ENCODE data around the gene PRKG1.
"Not testable (repeated sequence)": the region's sequence is repeated elsewhere in the genome, so short reads cannot be mapped to it uniquely, and the experiment has no call there.

The PRKG1 gene

DNA sequence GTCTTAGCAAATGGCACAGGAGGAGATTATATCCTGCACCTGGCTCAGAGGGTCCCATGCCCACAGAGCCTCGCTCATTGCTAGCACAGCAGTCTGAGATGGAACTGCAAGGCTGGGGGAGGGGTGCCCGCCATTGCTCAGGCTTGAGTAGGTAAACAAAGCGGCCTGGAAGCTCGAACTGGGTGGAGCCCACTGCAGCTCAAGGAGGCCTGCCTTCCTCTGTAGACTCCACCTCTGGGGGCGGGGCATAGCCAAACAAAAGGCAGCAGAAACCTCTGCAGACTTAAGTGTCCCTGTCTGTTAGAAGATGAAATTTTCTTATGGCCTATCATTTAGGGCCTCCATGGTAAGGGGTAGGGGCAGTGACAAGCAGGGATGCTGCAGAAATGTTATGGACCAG is 207.1 kb downstream of the PRKG1 start:
- not testable (repeated sequence) for DNase-seq

DNA sequence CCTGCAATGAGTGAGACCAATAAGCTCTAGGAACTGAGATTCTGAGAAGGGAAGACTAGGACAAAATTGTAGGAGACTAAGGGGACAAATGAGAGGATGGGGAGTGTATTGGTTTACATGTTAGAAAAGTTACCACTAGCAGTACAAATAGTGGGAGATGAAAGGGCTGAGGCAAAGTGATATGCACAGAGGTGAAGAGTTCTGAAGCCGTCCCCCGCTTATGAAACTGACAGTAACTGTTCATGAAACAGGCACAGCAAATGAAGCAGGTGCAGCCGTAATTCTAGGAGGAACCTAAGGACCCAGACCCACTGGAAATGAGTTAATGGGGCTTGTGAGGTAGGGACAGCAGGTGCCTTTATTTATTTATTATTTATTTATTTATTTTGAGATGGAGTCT is 211.3 kb downstream of the PRKG1 start:
- no peak for DNase-seq

DNA sequence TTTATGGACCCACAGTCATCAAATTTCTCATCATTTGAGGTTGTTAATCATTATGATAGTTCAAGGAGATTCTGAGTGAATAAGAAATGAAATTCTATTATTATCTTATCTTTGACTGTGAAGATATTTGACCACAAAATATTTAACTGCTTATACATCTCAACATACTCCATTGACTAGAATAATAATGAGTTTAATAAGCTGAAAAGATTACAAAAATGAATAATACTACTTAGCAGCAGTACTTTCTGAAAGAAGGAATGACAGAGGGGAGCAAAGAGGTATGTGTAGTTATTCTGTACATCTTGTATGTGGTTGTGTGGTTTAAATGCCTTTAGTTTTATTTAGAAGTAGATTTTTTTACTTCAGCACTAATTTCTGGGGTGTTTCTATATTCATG is 214.2 kb downstream of the PRKG1 start:
- DNase-seq: no peak

DNA sequence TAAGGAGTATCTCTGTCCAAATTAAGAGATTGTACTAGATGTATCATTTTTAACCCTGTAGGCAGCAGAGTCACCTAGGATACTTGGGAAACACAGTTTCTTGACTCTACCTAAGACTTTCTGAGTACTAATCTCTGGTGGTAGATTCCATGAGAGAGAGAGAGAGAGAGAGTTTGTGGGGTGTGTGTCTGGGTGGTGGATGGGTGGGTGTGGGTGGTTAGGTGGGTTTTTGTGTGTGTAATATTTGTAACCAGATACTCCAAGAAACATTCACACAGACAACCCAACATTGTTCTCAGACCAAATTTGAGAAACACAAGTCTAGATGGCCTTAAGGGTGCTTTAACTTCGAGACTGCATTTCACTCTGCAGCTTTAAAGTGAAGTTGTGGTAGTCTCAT is 215.2 kb downstream of the PRKG1 start:
- no peak for DNase-seq

DNA sequence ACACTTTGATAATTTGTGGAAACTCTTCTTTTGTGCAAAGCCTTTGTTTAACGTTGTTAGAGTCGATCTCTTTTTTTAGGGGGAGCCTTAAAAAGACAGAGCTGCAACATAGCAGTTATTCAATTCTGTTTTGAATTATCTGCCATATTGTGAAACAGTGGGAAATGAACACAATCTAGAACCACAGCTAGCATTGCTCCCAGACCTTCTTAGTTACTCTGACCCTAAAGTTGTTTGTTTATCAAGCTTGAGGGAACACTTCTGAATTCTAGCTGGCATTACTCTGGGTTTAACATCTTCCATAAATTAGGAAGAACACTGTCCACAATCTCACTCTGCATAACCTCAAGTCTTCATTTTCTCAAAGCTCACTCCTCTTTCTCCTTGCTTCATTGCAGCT is 217.7 kb downstream of the PRKG1 start:
- DNase-seq: no peak

DNA sequence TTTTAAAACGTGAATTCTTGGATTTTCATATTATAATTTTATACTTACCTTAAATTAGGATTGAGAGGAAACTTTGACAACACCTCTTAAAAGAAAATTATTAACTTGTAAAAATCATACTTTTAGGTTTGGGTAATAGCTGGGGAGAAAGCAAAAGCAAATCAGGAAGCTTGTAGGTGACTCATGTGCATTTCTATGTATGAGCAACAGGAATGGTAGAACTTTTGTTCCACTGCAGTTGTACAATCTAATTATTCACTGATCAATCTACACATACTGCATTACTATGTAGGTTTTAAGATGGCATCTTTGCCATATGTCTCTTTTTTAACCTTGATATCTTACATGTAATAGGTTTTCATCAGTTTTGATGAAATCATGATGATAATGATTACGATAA is 223.2 kb downstream of the PRKG1 start:
- DNase-seq: no peak

DNA sequence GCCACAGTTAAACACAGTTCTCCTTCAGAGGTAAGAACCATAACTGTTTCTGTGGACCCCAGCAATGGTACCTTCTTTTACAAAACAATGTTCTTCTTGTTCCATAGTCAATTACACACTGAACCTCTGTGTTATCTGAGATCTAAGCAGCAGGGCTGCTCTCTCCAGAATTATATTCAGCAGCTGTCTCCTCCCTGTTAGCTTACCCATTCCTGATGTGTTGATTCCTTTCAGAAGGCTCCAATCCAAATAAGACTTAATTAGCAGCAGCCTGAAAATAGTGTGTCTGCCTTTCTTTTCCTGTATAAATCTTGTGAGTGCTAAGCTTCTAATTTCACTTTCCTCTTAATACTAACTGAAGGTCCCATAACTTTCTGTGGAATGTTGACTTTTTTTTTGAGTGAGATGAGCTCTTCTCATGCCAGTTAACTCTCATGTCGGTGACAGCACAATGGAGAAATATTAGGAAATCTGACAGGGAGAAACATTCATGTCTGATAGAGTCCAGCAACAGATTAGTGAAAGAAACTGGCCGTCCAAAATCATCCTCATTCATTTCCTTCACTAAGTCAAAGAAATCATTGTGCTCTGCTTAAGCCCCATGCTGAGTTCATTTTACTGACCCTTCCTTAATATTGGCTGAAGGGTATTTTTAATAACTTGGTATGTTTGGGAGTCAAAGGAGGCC is 226.5 kb downstream of the PRKG1 start:
- DNase-seq: no peak

DNA sequence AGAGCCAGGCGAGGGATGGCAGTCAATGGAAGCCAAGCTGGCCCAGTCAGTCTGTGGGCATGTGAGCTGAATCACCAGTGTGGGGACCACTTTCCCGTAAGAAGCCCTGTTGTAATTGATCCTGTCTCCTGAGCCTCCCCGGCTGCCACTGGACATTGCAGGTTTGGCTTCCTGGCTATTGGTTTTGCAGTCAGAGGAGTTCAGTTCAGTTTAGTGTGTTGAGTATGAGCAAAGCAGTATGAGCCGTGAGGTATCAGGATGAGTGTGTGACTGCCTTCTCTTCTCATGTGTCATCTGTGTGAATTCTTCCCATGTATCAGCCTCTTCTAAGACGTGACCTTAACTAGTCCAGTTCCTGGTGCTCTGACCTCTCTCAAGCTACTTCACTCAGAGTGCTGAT is 227.4 kb downstream of the PRKG1 start:
- DNase-seq: no peak

DNA sequence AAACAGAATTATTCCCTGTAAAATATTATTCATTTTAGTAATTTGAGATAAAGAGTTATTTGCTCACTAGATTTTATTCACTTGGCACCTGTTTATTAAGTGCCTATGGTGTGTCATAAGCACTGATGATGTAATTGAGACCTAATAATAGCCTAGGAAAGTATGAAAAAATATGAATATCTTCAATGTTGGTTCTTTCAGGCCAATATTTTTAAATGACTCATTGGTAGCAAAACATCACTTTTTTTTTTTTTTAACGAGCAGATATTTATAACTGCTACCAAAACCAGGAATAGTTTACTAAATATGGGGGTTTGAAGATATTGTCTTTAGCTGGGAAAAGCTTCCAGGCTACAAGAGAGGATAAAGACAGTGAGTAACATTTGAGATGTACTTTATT is 228.0 kb downstream of the PRKG1 start:
- DNase-seq: no peak

DNA sequence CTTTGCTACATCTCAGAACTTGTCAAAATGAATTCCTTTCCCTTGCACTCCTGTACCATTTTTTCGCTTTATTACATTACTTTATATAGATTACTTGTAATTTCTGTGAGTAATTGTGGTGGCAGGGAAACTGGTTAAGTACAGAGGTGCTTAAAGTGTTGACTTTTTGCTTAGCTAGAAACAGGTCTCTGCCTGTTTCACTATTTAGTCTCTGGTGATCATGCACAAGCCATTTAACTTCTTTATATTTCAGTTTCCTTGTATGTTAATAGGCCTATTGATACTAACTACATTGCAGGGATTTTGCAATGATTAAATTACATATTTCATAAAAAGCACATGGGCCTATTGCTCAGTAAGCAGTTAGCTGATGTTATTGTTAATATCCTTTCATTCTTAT is 233.8 kb downstream of the PRKG1 start:
- DNase-seq: no peak

DNA sequence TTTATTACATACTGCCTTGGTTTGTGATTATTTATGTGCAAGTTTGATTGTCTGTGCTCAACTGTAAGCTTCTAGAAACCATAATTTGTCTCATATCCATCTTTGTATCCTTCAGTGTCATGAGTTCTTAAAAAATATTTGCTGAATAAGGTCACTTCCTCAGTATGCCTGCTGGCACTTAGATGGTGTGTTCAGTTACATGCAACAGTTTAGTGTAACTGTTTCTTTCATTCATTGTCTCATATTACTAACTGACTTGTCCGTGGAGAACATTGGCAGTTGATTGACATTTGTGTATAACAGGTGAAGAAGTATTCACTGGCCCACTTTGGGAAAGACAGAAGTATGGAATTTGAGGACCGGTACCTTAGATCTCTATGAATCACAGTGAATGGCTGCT is 236.9 kb downstream of the PRKG1 start:
- DNase-seq: no peak

DNA sequence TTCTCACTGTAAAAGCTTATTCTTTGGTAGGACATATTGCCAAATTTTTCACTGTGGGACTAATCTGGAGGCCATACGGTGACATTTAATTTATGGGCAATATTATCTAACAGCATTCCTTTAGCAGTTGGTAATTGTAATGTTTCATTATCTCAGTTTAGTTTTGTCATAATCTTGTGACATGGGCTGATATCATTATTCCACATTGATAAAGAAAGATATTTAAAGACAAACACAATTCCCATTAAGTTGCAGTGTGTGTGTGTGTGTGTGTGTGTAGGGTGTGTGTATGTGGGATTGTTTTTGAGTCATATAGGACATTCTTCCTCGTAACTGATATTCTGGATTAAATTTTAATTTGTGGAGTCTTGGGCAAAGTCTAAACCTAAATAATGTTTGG is 238.5 kb downstream of the PRKG1 start:
- DNase-seq: no peak

DNA sequence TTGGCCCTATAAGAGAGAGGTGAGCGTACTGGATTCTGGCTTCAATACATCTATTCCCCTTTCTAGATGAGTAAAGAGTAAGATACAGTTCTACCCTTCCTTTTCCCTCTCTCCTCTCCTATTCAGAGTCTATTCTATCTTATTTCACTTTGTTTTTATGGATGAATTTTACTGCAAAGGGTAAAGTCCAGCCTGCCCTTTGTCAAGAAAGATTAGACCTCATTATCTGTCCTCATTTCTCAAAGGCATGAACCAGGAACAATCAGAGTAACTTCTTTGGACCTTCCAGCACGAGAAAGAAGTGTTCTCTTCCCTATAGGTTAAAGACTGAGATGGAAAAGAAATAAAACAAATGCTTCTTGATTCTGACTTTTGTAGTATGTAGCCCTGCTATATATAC is 239.0 kb downstream of the PRKG1 start:
- no peak for DNase-seq

DNA sequence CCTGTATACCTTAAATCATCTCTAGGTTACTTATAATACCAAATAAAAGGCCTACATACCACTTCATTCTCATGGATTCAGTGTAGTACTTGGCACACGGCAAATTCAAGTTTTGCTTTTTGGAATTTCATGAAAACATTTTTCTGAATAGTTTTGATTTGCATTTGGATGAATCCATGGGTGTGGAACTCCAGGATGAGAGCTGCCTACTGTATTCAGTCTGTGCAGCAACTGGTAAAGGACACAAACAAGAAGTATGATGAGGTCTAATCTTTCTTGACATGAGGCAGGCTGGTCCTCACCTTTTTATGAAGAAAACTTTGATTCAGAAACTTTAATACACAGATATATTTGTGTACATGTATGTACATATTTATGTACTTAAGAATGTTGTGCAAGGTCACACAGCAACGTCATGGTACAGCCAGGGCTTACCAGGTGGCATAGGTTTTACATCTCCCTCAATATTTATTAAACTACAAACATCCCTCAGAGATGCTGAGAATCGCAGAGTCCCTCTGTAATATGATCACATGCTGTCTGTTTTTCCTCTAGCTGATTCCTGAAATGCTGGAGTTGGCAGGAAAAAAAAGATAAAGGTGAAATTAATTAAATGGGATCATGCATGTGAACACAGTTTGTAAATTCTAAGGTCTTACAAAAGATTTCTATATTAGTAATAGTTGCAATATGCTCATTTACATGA is 239.6 kb downstream of the PRKG1 start:
- no peak for DNase-seq

DNA sequence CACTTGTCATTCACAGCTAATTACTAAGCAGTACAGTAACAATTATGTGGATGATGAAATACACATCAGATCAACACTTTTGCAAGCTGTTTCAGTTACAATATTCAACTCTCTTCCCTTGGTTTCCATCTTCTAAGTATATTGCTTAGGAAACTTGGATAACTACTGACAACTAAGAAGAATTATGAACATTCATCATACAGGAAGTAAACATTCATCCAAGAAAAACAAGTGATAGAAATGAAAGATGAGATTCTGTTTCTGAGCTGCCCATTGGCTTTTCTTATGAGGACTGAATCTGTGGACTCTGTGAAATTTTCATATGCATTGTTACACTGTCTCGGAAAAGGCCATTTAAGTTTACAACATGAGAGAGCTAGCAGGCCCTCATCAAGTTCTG is 240.2 kb downstream of the PRKG1 start:
- DNase-seq: no peak

DNA sequence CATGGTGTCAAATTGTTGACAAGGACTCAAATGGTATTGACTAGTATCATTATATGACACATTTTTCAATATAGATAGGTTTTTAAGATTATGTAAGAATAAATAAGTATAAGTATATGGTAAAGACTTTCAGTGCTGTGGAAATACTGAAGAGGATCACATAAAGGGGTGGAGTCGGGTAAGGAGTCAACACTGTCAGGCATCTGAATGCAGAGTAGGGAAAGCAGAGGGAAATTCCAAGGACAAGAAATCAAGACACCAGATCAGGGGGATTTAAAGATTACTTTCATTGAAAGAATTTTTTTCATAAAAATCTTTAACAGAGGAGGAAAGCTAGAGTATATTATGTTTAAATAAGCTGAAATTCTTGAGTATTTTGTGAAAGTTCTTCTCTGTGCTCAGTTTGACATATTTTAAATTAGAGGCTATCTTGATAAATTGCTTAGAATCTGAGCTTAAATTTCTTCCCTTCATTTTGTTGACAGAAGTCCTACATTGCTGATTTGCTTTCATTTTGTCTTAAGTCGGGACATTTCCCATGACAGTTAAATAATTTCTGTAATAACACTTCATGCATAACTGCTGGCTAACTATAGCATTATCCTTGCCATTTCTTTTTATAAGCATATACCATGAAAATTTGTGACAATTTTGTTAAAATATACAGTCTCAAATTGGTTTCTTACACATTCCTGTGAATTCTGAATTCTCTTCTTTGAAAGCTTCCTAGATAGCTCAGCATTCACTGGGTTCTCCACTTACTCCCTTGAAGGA is 244.3 kb downstream of the PRKG1 start:
- no peak for DNase-seq

DNA sequence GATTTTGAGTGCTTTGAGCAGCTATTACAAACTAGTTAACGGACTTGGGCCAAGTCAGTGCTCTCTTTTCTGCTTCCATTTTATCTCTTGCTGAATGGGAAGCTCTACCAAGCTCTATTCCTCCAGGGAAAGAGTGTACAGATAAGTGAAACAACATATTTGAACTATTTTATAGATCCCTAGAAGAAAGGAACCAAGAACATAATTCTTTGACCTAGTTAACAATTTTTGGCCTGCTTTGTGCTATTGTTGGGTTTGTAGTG is 244.8 kb downstream of the PRKG1 start:
- DNase-seq: no peak

DNA sequence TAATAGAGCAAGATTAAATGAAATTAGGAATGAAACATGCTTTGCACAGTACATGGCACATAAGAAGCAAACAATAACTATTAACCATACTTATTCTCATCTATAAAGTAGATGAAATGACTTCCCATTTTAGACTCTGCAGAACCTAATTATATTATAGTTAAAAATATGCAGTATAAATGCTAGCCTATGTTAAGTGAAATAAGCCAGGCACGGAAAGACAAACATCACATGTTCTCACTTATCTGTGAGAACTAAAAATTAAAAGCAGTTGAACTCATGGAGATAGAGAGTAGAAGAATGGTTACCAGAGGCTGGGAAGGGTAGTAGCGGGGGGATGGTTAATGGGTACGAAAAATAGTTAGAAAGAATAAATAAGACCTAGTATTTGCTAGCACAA is 247.0 kb downstream of the PRKG1 start:
- DNase-seq: no peak

DNA sequence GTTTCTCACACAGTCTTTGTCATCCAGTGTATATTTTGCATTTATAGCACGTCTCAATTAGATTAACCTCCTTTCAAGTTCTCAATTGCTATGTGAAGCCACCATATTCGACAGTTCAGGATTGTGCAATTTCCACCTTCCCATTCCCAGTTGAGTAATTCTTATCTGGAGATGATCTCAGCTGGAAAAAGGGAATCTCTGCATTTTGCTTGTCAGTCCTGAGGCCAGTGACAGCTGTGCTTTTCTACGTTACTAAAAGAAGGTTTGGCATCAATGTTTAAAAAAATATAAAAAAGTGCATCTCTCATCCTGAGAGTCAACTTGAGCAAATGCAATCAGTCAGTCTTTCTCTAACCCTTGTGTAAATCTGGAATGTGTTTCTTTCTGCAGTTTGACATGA is 247.7 kb downstream of the PRKG1 start:
- no peak for DNase-seq

DNA sequence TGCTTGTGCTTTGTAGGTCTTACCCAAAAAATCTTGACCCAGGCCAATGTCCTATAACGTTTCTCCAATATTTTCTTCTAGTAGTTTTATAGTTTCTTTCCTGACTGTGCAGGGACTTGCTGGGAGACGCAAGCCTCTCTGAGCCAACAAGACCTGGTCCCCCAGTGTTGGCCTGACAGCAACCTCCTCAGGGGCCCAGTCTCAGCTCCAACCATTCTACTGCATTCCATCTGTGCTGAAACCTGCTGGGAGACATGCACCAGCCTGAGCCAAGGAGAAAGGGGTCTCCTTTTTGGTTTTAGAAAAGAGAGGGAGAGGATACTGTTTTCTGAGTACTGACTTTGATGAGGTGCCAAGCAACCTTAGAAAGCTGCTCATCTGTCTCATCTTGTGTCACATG is 251.4 kb downstream of the PRKG1 start:
- no peak for DNase-seq

DNA sequence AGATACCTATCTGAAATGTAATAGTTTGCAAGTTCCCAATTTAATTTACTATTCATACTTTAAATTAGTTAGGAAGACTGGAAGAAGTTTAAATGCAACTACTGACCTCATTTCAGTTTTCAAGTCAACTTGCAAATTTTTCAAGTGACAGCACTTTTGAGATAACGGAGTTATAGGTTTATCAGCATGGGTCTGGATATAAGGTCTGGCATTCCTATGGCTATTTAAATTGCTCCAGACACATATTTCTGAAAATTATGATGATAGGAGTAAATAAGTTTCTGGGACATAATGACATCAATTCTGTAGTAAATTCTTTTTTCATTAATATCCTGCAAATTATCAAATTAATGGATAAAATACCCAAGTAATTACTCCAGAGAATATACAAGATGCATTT is 251.9 kb downstream of the PRKG1 start:
- DNase-seq: no peak

DNA sequence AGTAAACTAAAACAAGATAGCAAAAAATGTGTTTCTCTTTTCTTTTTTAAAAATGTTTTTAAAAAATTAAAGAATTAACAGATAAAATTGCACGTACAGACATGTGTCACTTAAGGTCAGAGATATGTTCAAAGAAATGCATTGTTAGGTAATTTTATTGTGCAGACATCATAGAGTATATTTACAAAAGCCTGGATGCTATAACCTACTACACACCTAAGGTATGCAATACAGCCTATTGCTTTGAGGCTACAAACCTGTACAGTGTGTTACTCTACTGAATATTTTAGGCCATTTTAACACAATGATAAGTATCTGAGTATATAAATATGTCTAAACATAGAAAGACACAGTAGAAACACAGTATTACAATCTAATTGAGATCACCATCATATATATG is 253.1 kb downstream of the PRKG1 start:
- no peak for DNase-seq

DNA sequence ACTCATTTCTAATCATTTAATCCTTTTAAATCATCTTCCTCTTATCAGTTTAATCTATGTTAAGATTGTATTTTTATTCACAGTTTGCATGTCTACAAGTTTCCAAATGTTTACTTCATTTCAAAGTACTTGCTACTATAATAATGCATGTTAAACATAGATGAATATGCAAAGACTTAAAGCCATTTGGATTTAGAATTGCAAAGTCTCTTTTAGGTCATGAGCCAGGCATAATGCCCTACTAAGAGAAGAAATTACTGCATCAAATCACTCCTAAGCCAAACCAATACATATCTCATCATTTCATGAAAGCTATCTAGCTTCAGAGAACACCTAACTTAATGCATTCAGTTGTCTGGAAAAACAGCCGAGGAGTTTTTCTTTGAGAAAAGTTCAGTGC is 266.1 kb downstream of the PRKG1 start:
- no peak for DNase-seq

DNA sequence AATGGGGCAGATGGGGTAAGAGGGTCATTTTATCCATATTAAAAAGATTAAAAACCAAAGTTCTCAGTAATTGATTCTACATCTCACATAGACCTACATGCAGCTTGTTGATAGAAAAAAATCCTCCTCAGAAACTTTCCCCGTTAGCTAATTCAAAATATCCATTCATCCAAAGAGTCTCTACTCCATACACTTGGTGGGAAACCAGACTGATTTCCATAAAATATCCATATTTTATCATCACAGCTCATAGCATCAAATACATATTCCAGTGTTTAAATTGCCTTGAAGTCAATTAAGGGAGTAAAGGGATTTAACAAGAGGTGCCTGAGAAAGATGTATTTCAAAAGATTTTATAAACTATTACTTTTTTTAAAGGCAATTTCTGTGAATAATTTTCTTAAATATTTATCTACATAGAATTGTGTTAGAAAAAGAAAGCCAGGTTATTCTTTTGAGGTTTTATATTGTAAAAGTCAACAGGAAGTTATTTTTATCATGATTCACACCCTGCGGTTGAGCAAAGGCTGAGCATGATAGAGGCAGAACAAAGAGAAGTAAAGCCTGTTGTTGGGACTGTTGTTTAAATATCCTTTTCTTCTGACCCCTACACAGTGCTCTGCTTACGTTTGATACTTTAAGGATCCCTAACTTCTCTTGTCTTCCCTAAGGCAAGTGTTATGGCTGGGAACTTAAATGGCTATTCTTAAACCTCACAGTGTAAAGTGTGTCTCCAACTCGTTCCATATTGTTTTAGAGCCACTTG is 266.7 kb downstream of the PRKG1 start:
- no peak for DNase-seq
